Transverse colon (tissue), 4 donors: ENCODE data around the gene OPALIN. TPM values are rescaled to one million over a fixed set of nuclear protein-coding genes. Genes with fewer than 3 reads are reported as not detected.

Source experiments
- DNase-seq: peaks from one replicate; pipeline ENCODE4 v3.0.0-alpha.2; 2019
- H3K27ac ChIP-seq, 4 donors: fragments of 200-600 bp; sonication (generic); 2 replicates each; pipeline ENCODE4 v1.5.1; 2016 to 2018; ENCODE audit warnings: inconsistent platforms in 4 of 4
- H3K27me3 ChIP-seq: fragments of 200-600 bp; sonication (generic); 2 replicates; pipeline ENCODE4 v1.5.1; 2017; ENCODE audit warnings: inconsistent platforms
- H3K36me3 ChIP-seq, 4 donors: fragments of 200-600 bp; sonication (generic); 2 replicates each; pipeline ENCODE4 v1.5.1; 2017 to 2019; ENCODE audit warnings: inconsistent platforms in 4 of 4
- H3K4me1 ChIP-seq, 4 donors: fragments of 200-600 bp; sonication (generic); 2 replicates each; pipeline ENCODE4 v1.5.1; 2017 to 2020; ENCODE audit warnings: inconsistent platforms in 4 of 4
- H3K4me3 ChIP-seq, 4 donors: fragments of 200-600 bp; sonication (generic); 1 replicate in 1 of 4; 2 replicates in 3 of 4; pipeline versions ENCODE4 v1.5.1 to v1.6.1; 2017 to 2019; ENCODE audit warnings: inconsistent platforms in 4 of 4
- H3K9me3 ChIP-seq, 2 donors: fragments of 200-600 bp; sonication (generic); 2 replicates each; pipeline ENCODE4 v1.5.1; 2017 to 2019; ENCODE audit warnings: inconsistent platforms in 2 of 2
- EP300 ChIP-seq: sonication (generic); formaldehyde crosslinking; IDR thresholded peaks from one replicate; pipeline ENCODE4 v1.6.1; 2017; ENCODE audit warnings: antibody characterized with exemption, low read depth
- POLR2A ChIP-seq: fragments of 450-650 bp; IDR thresholded peaks from one replicate; pipeline ENCODE4 v1.6.1; 2016; ENCODE audit warnings: antibody characterized with exemption, mild to moderate bottlenecking, moderate library complexity
- POLR2AphosphoS5 ChIP-seq, 3 donors: sonication (generic); formaldehyde crosslinking; IDR thresholded peaks; one replicate each; pipeline ENCODE4 v1.6.1; 2016; ENCODE audit warnings: antibody characterized with exemption in 3 of 3
- WGBS, 2 donors: methylation state at CpG; one replicate each; pipeline ENCODE4 v1.1.5; 2018; ENCODE audit warnings: low coverage in 1 of 2; 5-methylcytosine and 5-hydroxymethylcytosine counted together
- in situ Hi-C, 4 donors: fragments of 200-750 bp; cut with MboI; loops; one replicate each; pipeline versions ENCODE4 v1.15.0 to v1.15.1; 2017; ENCODE audit warnings: low sequenced_read_pairs in 3 of 4, low pct_ligation_motif_present in 1 of 4, low pct_unique_long_range_greater_than_20kb in 1 of 4
- intact Hi-C: fragments of 100-400 bp; cut with DNase I; formaldehyde crosslinking; loops from one replicate; pipeline ENCODE4 v1.15.1; 2023; ENCODE audit warnings: low total_unique reads
- total RNA-seq, 4 donors: library from RNA; depleted of rRNA; stranded (reverse); fragments of >200 nt; gene quantifications; one replicate each; pipeline ENCODE4 v1.1.0, GENCODE V29; 2016
- TF ChIP-seq, protein P1 (sequence below), 5 experiments: fragments of 200-600 bp in 3 of 5; fragments of 450-650 bp in 2 of 5; sonication (generic) in 3 of 5; IDR thresholded peaks; 1 replicate in 2 of 5; 2 replicates in 3 of 5; pipeline ENCODE4 v1.5.1; 2016 to 2017; ENCODE audit warnings: antibody characterized with exemption in 5 of 5, inconsistent platforms in 3 of 5, mild to moderate bottlenecking in 2 of 5, moderate library complexity in 1 of 5

Gene OPALIN
- total RNA-seq, 4 donors from 2014 or later = not detected

- Histone ChIP-seq H3K36me3 (no peaks in the 10 kb centered on the region), H3K4me3 (no peak overlapping the region), H3K27ac (no peak overlapping the region), H3K4me1 (no peaks in the 10 kb centered on the region), H3K27me3 (peaks cover 14% of the 10 kb centered on the region), H3K9me3 (no peaks in the 10 kb centered on the region)
- TF ChIP-seq, protein P1, sequence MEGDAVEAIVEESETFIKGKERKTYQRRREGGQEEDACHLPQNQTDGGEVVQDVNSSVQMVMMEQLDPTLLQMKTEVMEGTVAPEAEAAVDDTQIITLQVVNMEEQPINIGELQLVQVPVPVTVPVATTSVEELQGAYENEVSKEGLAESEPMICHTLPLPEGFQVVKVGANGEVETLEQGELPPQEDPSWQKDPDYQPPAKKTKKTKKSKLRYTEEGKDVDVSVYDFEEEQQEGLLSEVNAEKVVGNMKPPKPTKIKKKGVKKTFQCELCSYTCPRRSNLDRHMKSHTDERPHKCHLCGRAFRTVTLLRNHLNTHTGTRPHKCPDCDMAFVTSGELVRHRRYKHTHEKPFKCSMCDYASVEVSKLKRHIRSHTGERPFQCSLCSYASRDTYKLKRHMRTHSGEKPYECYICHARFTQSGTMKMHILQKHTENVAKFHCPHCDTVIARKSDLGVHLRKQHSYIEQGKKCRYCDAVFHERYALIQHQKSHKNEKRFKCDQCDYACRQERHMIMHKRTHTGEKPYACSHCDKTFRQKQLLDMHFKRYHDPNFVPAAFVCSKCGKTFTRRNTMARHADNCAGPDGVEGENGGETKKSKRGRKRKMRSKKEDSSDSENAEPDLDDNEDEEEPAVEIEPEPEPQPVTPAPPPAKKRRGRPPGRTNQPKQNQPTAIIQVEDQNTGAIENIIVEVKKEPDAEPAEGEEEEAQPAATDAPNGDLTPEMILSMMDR (IDR thresholded peaks at IDR 0.05) = no peak
- TF ChIP-seq POLR2A (no peak), EP300 (no peak), POLR2AphosphoS5 (IDR thresholded peaks at IDR 0.05) (no peak)
- in situ Hi-C loops (loop anchor here in 2 of 4 donors (25.0 kb wide), 1 partner anchor 635 kb away; no protein-coding TSS in a partner anchor), intact Hi-C loops (no loop called here)
- DNase-seq = no peak
- WGBS, 2 donors = 80 to 81% methylated on average over 2 to 16 of the region's 16 CpGs
Measured at GRCh38 chr10:96402417-96403305, 43.9 kb upstream of the OPALIN start.

DNA sequence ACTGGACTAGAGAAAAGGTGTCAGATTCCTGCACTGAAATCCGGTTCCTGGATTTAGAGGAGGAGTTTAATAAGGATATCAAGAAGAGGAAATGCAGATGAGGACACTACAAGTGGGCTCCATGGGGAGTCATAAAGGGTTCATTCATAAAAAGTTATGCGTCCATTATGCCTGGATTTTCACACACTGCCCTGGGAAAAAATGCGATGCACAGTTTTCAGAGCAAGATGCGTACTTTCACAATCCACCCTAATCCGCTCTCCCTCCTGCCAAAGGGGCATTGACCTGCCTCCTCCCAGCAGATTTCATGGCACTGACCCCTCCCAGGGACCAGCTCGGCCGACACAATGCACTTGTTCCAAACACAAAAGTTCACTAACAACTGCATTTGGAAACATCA, 42.2 kb upstream of the OPALIN start:
- H3K9me3 ChIP-seq = no peaks in the 10 kb centered on the region
- intact Hi-C loops (no loop called here), in situ Hi-C loops (loop anchor here in 2 of 4 donors (25.0 kb wide), 1 partner anchor 636 kb away; no protein-coding TSS in a partner anchor)
- 59 to 76% methylated on average over 5 to 7 of the region's 7 CpGs for WGBS, 2 donors
- no peak overlapping the region for H3K27ac ChIP-seq
- TF ChIP-seq EP300 = no peak
- TF ChIP-seq POLR2AphosphoS5 (IDR thresholded peaks at IDR 0.05) = no peak
- TF ChIP-seq, protein P1 (IDR thresholded peaks at IDR 0.05) = no peak
- TF ChIP-seq POLR2A = no peak
- H3K36me3 ChIP-seq = no peaks in the 10 kb centered on the region
- DNase-seq = no peak
- H3K4me3 ChIP-seq = no peak overlapping the region
- peaks cover 23% of the 10 kb centered on the region for H3K27me3 ChIP-seq
- peaks cover 0 to 3% (median 0%) of the 10 kb centered on the region in 4 donors for H3K4me1 ChIP-seq

DNA sequence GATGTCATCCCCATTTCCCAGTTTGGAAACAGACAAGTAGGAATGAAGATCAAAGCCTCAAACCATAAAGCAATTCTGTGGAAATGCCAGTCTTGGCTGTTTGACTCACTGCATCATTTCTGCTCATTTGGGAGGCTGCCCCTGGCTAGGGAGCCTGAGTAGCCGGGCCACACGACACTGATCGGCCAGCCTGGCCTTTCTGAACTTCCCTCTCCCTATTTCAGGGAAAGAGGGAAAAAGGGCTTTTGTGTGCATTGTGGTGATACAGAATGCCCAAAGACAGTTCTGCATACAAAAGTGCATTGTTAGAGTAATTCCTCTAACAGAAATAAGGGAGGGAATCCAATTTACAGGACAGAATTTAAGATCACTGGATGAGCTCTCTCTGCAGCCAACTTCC, 41.7 kb upstream of the OPALIN start:
- no peak for DNase-seq
- Histone ChIP-seq H3K9me3 (no peaks in the 10 kb centered on the region), H3K27ac (no peak overlapping the region), H3K4me3 (no peak overlapping the region), H3K27me3 (peaks cover 27% of the 10 kb centered on the region), H3K36me3 (no peaks in the 10 kb centered on the region), H3K4me1 (peaks cover 0 to 6% (median 0%) of the 10 kb centered on the region in 4 donors)
- intact Hi-C loops (no loop called here), in situ Hi-C loops (loop anchor here in 2 of 4 donors (25.0 kb wide), 1 partner anchor 637 kb away; no protein-coding TSS in a partner anchor)
- no peak for TF ChIP-seq POLR2A
- TF ChIP-seq, protein P1 (IDR thresholded peaks at IDR 0.05) = no peak
- no peak for TF ChIP-seq POLR2AphosphoS5 (IDR thresholded peaks at IDR 0.05)
- TF ChIP-seq EP300 = no peak
- WGBS, 2 donors = 85% methylated on average over 3 of the region's 3 CpGs; no CpG with 5 or more reads in 1 of the 2 donors

GRCh38 chr10:96397902-96398301, 39.1 kb upstream of the OPALIN start:
- 88% methylated on average over 1 of the region's 1 CpG; no CpG with 5 or more reads in 1 of the 2 donors for WGBS, 2 donors
- no peak overlapping the region for H3K27ac ChIP-seq
- H3K4me3 ChIP-seq = no peak overlapping the region
- H3K9me3 ChIP-seq = no peaks in the 10 kb centered on the region
- no peaks in the 10 kb centered on the region for H3K36me3 ChIP-seq
- in situ Hi-C loops (loop anchor here in 2 of 4 donors (10.0 to 25.0 kb wide), 2 partner anchors 107 to 114 kb away; partner anchors contain the start of gene TLL2 (in 1 of the 2)), intact Hi-C loops (loop anchor here (5.0 kb wide), 1 partner anchor 114 kb away; the partner anchor contains the start of gene TLL2)
- DNase-seq = no peak
- peaks cover 0 to 6% (median 0%) of the 10 kb centered on the region in 4 donors for H3K4me1 ChIP-seq
- TF ChIP-seq EP300 = no peak
- TF ChIP-seq, protein P1 (IDR thresholded peaks at IDR 0.05) = no peak
- TF ChIP-seq POLR2AphosphoS5 (IDR thresholded peaks at IDR 0.05) = no peak
- no peak for TF ChIP-seq POLR2A
- H3K27me3 ChIP-seq = peaks cover 36% of the 10 kb centered on the region
